PC-9 (cell line): Measurements from ENCODE around the gene CDK18.

Source experiments
- CTCF ChIP-seq: fragments of 200-600 bp; sonication (generic); conservative IDR thresholded peaks from 2 replicates; pipeline ENCODE4 v1.6.1; 2017; ENCODE audit warnings: mixed run types, antibody characterized with exemption, mild to moderate bottlenecking, moderate library complexity
- EZH2 ChIP-seq: fragments of 200-600 bp; sonication (generic); IDR thresholded peaks from 2 replicates; pipeline ENCODE4 v1.8.0; 2017; ENCODE audit warnings: antibody characterized with exemption, low read depth

DNA sequence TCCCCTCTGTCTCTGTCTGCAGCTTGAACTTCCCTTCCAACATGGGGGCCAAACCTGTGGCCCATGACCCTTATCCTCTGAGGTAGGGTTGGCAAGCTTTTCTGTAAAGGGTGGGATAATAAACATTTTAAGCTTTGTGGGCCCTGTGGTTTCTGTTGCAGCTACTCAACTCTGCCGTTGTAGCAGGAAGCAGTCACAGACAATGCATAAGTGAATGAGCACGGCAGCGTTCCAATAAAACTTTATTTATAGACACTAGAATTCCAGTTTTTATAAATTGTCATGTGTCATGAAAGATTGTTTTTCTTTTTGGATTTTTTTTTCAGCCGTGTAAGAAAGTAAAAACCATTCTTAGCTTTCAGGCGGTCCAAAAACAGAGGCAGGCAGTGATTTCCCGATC, 18.2 kb upstream of the CDK18 start:
- TF ChIP-seq CTCF (no peak), EZH2 (no peak)
